SKM-1 (cell line): ENCODE measurements around the gene CCDC85B.
"Not testable (repeated sequence)": the region's sequence is repeated elsewhere in the genome, so short reads cannot be mapped to it uniquely, and the experiment has no call there.

Source experiments
- DNase-seq: peaks from one replicate; lab custom pipeline; 2025; ENCODE audit not compliant: unreplicated experiment; lab: John Stamatoyannopoulos, UW

CCDC85B gene

DNA sequence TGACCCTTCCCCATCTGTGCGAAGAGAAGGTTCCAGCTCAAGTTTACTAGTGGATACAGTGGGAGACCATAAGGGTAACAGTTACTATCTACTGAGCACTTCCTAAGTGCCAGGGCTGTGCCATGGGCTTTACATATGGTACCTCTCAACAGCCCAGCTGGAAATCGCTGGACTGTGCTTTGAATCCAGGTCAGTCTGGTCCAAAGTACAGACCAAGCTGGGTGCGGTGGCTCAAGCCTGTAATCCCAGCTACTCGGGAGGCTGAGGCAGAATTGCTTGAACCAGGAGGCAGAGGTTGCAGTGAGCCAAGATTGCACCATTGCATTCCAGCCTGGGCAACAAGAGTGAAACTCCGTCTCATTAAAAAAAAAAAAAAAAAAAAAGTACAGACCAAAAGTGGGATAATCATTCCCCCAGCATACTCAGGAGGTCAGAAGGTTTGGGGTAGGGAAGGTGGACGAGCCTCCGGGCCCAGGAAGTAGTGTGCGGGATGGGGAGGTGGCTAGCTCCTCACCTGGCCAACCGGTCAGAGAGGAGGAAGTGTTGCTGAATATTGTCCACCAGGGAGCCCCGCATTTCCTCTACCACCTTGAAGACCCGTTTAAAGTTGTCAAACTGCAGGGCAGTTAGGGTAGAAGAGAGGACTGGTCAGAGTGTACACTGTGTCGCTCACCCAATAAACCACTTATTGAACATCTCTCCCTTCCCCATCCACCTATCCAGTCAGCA lies 4.5 kb upstream of the CCDC85B start:
- DNase-seq: no peak

DNA sequence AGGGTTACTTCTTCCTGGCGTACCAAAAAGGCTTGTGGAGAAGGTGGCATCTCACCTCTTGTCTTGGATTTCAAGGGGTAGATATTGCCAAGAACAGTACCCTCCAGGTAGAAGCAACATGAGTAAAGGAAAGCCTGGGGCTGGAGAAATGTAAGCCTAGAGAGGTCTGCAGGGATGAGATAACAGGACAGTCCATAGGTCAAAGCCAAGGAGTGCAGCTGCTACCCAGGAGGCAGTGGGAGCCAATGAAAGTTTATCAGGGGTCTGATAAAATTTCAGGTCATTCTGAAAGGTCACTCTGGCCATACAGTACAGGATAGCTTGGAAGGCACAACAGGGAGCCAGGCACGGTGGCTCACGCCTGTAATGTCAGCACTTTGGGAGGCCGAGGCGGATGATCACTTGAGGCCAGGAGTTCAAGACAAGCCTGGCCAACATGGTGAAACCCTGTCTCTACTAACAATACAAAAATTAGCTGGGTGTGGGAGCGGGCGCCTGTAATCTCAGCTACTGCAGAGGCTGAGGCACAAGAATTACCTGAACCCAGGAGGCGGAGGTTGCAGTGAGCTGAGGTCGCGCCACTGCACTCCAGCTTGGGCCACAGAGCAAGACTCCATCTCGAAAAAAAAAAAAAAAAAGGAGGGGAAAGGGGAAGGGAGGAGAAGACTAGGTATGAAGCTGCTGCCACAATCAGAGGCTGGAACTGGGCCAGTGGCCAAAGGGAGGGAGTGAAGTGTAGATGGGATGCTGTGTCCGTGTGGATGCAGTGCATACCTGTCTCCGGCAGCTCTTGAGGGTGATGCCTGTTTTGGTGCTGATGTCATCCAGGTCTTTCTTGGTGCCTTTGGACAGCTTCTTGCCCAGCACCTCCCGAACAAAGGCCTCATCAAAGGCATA lies 3.4 kb upstream of the CCDC85B start:
- DNase-seq: no peak

DNA sequence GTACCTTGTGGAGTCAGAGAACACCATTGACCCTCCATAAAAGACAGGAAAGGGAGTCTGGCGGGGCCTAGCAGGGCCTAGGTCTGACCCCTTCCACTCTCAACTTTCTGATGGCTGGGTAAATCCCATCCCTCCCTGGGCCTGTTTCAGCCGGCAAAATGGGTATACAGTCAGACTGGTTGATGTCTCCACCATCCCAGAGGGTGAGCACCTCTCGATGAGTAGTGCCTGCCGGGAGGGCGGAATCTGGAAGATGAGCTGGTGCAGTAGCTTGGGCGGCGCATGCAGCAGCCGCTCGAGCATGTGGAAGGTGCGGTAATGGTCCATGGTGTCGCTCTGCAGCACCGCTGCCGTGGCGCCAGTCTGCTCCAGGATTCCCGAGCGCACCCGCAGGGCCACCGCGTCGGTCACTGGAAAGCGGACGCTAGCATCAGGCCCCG lies 2.7 kb upstream of the CCDC85B start:
- DNase-seq: no peak

DNA sequence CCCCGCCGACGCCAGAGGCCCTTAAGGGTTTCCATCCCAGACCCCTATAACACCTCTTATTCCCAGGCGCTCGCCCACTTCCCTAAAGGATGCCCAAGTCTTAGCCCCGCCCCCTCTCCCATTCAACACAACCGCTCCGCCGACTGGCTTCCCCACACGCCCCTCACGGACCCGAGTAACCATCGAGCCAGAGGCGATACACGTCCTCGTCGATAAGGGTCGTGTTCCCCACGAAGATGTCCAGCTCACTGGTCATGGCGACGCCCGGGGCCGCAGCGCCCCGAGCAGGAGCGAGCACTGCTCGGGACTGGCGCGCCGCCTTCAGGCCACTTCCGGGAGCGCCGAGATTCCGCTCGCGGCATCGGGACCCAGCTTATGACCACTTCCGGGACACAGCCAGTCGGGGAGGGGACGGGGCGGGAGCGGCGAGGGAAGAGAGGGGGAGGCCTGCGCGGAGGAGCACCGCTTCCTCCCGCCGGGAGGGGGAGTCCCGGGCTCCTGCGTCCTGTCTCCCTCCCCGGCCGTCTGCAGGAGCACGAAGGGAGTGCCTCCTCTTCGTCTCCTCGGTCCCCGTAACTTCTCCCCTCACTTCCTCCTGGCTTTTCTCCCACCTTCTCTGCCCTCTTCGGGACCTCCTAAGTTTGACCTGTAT lies 2.2 kb upstream of the CCDC85B start, which contains the start of gene FIBP:
Gene FIBP (minus strand): TSS at position 309 of the 652 bp plus-strand sequence. CDS start 53 bp downstream, at position 256.
- peak; percentile 95 for DNase-seq

DNA sequence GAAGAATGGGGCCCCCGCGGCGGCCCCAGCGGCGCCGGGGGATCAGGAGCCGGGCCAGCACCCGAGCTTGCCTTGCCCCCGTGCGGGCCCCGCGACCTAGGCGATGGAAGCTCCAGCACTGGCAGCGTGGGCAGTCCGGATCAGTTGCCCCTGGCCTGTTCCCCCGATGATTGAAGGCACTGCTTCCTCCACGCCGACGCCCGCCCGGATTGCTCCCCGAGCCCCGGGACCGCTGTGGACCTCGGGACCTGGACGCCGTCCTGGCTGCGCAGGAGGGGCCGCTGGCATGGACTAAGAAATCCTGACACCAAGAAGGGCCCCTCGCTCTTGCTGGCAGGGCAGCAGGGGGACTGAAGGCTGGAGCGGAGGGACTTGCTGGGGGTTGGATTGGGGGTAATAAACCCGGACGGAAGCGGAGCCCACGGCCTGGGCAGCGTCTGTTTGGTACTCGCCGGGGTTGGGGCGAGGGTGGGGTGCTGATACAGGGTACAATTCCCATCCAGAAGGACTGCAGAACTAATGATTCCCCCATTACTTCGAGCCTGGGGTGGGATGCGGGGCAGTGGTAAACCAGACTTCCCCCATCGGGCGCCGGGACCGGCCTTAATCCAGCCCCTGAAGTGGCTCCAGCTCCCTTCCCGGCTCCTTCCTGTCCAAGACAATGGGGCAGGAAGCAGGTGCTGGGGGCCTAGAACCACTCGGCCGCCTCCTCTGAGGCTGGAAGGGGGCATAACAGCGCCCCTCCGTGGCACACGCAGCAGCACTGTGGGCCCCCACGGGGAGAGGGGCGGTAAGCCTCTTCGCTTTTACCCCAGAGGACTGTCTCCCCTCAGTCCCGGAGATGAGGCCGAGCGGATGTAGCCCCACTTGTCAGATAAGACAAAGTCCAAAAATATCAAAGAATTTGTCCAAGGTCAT lies 1.0 kb downstream of the CCDC85B start:
- no peak for DNase-seq

DNA sequence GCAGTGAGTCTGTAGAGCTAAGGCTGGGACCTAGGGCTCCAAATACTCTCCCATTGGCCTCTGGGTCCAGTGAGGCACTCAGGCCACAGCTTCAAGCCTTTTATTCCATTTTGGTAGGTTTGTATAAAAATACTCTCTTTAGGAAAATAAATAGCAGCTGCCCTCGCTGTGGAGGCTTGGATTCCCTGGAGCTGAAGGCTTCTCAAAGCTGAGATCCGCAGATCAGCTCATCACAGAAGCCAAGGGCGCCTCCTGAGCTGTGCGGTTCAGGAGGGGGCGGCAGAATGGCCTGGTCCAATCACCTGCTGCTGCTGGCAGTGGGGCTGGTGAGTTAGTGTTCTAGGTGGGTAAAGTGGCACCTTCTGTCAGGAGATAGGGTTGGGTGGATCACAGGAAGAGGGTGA lies 1.7 kb downstream of the CCDC85B start:
- DNase-seq: not testable (repeated sequence)

DNA sequence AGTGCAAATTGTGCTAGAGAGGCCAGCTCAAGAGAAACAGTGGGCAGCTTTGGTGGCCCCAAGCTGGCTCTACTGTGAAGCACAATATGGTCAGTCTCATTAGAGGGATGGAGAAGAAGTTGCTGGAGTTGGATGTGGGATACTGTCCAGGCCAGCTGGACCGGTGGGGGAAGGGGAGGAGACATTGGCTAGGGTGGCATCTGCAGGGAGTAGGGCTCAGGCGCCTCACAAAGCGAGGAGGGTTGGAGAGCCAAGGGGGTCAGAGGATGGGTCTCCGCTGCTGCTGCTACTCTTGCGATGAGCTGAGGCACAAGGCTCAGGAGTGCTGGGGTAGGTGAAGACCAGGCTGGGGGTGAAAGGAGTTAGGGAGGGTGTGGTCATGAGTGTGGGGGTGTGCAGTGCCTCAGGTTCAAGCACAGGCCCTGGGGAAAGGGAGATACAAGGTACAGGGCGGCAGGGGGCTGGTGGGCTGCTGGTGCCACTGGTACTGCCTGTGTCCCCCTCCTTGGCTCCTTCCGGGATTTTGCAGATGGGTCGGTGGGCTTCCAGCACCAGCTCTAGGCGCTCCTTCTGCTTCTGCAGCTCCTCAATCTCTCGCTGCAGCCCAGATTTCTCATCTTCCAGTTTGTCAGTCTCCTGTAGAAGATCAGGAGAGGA lies 2.3 kb downstream of the CCDC85B start:
- no peak for DNase-seq

DNA sequence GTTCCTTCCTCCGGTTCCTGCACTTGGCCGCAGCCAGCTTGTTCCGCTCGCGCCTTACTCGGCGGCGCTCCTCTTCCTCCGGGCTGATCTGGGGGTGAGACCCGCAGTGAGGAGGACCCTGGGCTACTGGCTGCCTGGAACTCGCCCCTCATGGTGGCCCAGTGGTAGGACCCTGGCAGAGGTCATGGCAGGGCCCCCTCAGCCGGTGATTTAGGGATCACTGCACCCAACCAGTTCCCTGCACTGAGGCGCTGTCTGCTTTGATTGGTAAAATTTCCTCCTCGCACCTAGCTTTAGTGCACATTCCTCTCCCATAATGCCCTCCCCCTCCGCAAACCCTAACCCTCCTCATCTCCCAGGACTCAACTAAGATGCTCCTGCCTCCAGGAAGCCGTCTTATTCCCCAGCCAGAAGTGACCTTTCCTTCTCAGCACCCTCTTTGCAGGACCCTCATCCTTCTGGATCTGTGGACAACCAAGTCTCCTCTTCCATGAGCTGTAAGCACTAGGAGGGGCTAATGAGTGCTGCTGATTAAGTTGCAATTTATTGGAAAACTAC lies 3.6 kb downstream of the CCDC85B start:
- no peak for DNase-seq

DNA sequence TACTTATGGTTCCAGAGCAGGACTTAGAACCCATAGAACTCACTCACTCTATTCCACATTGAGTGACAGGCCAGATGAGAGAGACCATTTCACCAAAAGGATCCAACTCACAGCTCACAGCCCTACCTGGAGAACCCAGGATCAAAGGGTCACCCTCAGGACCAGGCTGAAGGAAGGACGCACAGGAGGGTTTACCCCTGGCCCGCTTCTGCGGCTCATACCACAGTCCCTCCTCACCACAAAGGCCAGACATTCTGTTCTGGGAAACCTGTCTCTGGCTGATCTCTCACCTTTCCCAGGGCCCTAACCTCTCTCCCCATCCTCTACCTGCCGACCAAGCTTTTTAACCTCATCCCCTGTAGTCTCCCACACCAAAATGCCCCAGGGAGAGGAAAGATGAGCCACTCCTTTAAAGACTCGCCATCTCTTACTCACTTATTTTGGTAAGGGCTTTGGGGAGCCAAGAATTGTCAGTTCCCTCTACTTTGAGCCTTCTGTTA lies 5.1 kb downstream of the CCDC85B start:
- DNase-seq: no peak

DNA sequence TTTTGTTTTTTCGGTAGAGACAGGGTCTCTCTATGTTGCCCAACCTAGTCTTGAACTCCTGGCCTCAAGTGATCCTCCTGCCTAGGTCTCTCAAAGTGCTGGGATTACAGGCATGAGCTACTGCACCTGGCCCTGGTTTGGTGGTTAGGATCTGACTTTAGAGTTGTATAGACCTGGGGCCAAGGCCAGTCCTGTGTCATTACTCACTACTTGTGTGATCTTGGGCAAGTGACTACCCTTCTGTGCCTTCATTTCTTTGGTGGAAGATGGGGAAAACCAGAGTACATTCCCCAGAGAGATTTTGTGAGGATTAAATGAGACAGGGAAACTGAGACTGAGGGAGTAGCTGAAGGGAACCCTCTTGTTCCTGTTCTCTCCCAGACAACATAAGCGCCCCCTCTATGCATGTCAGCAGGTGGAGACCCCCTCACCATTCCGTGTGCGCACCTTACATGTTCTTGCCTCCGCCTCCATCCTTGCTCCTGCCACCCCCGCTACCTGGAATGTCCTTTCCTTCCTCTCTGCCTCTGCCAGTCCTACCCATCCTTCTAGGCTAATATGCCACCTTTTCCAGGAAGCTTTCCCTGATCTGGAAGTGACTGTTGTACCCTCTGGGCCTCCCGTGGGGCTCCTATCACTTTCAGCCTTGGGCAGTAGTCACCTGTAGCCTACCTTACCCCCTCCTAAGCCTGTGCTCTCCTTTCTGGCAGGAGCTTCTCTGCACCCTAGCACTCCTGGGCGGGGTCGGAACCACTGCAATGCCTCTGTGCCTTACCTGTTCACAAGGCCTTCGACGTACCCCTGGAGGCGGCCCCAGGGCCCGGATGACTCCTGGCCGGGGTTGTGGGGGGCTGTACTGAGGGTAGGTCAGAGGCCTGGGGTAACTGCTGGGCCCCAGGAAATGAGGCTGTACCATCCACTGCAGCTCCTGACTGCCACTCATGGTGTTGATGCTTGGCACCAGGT lies 5.8 kb downstream of the CCDC85B start:
- no peak for DNase-seq

DNA sequence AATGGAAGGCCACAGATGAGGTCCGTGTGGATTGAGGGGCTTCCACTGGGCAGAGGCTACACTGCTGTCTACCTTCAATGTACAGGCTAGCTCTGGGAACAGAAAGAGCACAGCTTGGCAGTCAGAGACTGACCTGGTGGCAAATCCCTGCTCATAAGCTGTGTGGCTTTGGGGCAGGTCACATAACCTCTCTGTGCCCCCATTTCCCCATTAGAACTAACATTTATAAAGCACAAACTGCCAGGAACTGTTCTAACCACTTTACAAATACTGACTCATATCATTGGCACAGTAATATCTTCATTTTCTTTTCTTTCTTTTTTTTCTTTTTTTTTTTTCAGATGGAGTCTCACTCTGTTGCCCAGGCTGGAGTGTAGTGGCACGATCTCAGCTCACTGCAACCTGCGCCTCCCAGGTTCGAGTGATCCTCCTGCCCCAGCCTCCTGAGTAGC lies 6.6 kb downstream of the CCDC85B start:
- DNase-seq: no peak

DNA sequence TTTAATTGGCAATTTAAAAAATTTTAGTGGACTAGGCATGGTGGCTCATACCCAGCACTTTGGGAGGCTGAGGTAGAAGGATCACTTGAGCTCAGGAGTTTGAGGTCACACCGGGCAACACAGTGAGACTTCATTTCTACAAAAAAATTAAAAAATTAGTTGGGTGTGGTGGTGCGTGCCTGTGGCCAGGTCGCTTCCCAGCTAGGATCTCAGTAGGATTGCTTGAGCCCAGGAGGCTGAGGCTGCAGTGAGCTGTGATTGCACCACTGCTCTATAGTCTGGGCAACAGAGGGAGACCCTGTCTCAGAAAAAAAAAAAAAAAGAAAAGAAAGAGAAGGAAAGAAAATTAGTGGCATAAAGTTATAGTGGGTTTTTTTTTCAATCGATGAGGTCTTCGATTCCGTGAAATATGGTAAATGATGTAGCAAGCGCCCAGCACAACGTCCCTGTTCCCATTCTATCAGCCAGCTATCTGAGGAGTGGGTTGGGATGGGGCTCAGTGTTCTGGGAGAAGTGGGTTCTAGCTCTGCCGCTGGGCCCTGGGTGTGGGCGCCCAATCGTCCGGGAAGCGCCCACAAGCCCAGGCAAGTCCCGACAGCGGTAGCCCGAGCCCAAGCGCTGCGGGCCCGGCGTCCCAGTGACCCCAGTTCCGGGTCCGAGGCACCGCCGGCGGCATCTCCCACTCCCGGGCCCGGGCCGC lies 8.3 kb downstream of the CCDC85B start:
- DNase-seq: no peak

DNA sequence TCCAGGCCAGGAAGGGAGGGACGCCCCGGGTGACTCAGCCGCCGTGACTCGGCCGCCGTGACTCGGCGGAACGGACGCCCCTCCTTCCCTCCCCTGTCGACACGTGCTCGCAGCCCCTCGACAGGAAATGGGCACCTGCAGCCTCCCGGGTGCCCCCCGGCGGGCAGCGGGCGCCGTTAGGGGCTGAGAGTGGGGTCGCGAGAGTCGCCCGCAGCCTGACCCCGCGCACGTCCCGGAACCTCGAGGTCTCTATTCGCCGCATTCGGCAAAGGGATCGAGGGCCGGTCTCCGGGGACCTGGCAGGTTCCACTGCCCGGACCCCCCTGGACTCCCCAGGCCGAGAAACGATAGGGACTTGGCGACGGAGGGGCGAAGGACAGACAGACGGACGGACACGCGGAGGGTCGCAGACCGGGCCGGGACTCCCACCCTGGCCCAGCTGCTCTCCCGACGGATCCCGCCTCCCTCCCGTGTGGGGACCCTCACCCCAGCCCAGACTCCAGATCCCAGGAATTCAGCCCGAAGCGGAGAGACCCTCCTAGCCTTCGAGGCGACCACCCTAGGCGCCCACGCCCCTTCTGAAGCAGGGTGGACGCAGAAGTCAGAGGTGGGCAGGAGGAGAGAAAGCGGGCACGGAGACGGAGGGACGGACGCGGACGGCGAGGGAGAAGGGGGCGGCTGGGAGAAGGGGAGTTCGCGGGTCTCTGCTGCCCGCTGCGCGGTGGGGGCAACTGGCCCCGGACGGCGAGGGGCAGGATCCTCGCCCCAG lies 9.1 kb downstream of the CCDC85B start:
- DNase-seq: no peak

DNA sequence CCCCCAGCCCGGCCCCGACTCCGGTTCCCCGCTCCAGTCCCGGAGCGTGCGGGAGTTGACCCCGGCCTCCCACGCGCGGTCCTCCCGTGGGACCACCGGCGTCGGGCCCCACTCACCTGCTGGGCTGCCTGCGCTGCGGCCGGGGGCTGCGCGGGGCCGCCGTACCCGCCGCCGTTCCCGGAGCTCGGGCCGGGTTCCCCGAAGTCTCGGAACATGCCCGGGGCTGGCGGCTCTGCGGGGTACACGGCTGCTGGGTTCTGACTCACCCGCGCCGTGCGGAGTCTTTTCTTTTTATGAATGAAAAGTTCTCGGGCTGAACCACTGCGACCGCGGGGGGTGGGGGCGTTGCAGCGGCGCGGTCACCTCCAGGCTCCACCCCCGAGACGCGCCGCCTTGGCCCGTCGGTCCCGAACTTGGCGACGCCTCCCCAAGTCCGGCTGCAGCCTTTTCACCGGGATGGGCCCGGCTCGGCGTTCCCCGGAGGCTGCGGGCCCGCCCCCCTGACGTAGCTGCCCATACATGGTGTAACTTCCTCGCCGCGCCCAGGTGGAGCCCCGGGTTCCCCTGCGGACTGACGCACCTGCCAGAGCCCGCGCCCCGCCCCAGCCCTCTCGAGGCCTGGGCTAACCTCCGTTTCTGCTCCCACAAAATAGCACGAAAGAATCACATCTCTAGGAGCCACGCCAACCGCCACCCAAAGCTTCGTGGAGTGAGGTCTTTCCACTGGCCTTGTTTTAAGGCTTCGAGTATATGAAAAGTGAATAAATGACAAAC lies 9.8 kb downstream of the CCDC85B start, which contains the start of gene FOSL1:
Gene FOSL1 (minus strand): TSS at position 264 of the 774 bp plus-strand sequence. CDS start 49 bp downstream, at position 215.
- peak; percentile 58 for DNase-seq

DNA sequence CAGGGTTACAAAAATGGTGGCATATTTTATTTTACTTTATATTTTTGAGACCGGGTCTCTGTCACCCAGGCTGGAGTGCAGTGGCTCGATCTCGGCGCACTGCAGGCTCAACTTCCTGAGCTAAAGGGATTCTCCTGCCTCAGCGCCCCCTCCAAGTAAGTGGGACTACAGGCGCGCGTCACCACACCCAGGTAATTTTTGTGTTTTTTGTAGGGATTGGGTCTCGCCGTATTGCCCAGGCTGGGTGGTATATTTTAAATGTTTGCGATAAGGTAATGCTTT lies 10.4 kb downstream of the CCDC85B start:
- DNase-seq: no peak

DNA sequence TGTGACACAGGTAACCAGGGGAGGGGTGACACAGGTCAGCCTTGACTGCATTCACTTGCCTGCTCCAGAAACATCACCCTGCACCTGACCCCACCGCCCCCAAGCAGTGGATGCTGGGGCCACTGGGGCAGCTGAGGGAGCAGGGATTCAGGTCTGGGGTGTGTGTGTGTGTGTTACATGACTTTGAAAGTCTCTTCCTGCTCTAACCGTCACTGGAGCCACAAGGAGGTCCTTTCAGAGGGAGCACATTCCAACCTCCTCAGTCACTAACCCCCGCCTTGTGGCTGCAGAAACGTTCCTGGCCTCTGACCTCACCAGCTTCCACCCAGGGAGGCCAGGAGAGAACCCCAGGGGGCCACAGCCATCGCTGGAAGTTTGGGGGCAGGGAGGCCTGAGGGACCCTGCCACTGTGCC lies 12.6 kb downstream of the CCDC85B start:
- no peak for DNase-seq
